Central memory CD4-positive, alpha-beta T cell (primary cell): ENCODE results near the gene EEA1.
"Not testable (repeated sequence)": the region's sequence is repeated elsewhere in the genome, so short reads cannot be mapped to it uniquely, and the experiment has no call there.

ENCODE experiments used
- DNase-seq: peaks from one replicate; pipeline ENCODE4 v3.0.0; 2022

The EEA1 gene

DNA sequence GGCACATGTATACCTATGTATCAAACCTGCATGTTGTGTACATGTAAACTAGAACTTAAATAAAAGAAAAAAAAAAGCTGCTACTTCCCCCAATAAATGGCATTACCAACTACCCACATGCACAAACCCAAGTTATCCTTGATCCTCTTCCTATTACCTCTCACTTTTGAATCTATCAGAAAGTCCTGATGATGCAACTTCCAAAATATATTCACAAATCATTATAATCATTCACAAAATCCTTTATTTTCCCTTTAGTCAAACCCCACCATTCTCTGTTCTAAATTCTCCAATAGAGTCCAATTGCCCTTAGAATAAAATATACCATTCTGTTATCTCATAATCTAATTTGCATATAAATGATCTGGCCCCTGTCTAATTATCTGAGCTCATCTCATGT is 134.3 kb downstream of the EEA1 start:
- no peak for DNase-seq

DNA sequence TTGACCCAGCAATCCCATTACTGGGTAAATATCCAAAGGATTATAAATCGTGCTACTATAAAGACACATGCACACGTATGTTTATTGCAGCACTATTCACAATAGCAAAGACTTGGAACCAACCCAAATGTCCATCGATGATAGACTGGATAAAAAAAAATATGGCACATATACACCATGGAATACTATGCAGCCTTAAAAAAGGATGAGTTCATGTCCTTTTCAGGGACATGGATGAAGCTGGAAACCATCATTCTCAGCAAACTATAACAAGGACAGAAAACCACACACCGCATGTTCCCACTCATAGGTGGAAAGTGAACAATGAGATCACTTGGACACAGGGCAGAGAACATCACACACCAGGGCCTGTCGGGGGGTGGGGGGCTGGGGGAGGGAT is 134.7 kb downstream of the EEA1 start:
- DNase-seq: not testable (repeated sequence)

DNA sequence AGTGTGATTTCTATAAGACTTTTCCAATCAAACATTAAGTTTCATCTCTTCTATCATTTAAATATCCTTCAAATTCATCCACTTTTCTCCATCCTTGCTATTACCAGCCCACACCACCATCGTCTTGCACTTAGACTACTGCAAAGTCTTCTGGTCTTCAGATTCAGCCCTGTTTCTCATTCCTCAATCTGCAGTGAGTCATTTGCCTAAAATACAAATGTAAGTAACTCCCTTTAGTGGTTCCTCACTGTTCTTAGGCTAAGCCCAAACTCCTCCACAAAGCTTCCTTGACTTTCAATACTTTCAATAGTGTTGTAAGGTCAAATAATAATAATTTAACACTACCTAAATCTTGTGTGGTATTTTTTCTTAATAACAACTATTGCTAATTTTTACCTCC is 143.1 kb downstream of the EEA1 start:
- DNase-seq: no peak

DNA sequence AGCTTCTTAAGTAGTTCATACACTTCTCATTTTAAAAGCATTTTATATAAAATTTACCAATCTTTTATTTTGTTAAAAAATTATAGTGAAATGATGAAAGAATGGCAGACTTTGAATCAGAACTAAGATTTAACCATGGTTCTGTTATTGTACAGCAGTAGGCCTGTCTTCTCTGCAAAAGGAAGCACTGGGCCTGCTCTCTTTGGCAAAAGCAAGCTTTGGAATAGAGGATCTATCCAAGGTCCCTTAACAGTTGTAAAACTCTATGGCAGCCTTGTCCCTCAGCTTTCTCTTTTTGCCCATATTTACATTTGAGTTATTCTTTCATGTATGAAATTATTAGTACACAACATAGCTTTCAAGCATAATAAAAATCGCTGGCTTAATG is 143.5 kb downstream of the EEA1 start:
- no peak for DNase-seq

DNA sequence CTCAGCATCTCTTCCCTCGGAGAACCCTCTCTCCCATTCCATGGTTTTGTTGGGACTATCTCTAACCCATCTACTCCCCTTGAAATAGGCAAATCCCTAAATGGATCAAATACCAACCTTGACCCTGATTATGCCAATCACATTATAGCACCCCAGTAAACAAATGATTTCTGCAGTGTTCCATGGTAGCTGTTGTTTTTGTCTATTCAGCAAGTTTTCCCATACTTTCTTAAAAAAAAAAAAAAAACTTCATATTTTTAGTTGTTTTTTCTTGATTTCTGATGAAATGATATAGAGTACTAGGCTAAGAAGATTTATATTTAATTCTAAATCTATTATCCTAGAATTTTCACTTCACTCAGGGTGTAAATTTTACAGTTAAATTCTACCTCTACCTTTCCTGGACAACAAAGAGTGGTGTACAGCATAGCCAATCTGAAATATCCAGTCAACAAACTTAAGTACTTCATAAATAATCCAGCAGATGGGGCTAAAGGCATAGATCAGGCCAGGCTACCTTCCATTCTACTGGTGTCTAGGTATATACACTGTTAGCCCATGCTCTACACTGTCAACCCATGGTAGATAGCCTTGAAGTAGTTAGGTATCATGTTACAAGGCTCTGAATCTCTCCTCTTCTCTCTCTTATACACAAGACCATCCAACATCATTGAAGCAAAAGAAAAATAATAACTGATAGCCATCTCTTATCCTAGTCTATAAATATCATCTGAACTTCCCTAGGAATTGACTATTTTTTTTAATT is 144.1 kb downstream of the EEA1 start:
- peak; percentile 56 for DNase-seq

DNA sequence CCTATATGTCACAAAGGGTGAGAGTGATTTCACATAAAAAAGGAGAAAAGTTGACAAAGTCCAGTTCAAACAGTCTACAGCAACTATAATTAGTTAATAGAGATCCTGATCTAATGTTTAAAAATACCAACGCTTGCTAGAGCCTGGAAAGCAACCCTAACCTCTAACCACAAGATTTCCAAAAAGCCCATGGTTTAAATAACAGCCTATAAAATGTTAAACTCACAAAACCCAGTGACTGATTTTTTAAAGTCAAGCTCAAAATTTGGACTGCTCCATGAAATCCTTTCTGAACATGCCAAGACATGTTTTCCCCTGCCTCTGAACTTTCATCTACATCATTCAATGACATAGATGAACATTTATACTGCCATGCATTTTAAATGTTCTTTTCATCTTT is 144.7 kb downstream of the EEA1 start:
- DNase-seq: no peak

DNA sequence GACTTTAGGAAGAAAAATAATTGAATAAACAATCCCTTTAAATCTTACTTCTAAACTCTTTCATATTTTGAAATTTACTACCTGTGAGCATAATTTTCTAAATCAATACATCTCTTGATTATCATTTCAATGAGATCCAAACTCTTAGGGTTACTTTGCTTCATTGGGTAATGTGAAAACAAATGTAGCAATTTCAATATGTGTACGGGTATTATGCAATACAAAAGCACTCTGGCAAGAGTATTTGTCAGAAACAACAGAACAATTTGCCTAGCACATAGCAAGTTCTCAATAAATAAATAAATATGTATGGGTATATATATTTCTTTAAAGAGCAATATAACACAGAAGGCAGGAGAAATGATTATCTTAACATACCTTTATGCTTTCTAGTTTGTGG is 149.2 kb downstream of the EEA1 start:
- DNase-seq: no peak

DNA sequence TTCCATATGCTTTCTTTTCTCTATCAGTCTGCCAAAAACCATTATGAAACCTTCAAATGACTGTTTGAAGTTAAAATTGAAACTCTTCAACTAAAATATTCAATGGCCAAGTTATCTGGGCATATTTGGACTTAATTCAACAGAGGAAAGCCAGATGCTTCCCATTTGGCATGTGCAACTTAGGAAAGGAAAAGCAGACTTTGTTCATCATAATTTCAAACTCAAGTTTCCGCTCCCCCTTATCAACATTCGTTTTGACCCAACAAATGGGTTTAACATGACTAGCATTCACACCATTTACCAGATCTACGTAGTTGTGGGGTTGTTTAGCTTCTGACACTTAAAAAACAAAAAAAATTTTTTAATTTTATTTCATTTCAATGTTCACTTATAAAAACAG is 150.6 kb downstream of the EEA1 start:
- DNase-seq: no peak

DNA sequence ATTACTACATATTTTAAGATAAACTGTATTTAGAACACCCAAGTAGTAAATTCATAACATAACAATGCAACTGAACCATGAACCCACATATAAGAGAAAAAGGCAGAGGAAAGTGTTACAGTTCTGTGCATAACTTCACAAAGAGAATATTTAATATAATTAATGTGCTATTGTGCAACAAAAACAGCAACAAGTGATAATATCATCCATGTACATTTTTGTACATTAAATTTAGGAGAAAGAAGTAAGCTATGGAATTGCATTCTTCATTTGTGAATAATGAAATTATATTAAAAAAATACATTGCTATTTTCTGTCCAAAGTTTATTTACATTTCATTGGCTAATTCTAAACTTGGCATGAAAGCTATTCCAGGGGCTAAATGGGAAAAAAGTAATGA is 153.7 kb downstream of the EEA1 start:
- DNase-seq: no peak

DNA sequence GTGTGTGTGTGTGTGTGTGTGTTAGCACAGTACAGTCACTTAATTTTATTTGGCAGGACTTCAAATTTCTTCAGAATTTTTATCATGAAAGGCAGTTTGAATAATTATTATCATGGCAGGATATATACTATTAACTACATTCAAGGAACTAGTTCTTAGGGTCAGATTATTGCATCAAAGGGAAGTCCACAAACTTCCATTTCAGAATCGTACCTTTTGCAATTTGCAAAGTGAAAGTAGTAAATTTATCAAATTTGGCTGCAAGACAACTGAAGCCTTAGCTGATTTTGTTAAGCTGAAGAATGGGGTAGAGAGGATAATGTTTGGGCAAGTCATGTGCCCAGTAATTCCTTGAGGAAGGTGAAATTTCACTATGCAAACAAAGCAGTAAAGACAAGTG is 158.1 kb downstream of the EEA1 start:
- DNase-seq: no peak

DNA sequence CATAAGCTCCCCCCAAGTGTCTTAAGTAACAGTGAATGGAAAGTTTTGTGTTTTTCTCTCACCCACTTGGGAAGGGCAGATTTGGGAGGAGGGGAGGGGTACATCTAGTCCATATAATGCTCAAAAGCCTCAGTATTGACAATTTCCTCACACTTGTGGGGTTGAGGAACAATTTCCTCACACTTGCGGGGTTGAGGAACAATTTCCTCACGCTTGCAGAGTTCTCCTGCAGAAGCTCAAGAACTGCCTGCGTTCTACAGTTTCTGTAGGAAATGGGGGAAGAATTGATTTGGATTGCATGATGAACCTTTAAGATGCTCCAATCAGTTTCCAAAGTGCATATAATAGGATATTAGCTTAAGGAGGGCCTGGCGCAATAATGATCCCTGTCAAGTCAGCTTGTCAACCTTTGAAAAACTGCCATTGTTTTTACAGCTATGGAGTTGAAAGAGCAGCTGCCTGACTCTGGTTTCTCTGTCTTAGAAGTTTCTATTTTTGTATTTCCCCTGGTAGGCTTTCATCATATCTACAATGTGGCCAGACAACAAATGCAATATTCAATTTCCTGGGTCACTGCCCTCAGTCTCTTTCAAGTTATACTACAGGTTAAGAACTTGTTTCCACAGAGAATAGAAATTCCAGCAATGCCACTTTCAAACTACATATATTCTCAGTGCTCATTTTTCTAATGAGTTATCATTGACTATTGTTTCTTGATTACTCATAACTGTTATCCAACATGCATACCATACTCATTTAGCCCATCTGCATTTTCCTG is 159.8 kb downstream of the EEA1 start:
- no peak for DNase-seq

DNA sequence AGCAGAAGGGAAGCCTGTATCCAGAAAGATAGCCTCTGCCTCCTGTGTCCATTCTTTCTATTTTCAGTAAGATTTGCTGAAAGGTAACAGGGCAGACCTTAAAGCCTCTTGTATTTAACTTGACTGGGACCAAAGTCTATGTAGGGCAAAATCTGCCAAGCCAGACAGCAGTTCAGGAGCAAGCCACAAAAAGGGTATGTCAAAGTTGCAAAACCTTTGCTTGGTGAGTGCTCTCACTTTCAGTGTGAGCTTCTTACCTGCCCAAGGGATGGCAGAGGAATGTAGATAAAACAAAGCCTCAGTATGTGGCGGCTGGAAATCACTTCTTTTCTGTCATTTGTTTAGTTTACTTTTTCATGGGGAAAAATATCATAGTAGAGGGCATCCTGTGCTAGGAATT is 163.2 kb downstream of the EEA1 start:
- DNase-seq: no peak

DNA sequence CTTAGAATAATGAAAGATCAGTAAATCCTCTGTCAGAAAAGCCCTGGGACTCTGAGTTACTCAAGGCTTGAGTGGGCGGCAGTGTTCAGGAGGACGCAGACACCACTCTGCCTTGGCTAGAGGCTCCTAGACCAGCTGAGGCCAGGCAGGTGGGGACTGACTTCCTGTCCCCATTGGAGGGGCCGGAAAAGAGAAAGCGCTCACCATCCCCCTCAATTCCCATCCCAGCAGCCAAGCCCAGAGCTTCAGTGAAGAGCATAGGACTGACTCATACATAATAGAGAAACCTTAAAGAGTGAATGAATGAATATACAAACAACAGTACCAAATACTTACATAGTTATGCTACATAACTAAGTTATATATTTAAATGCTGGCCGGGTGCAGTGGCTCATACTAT is 164.3 kb downstream of the EEA1 start:
- no peak for DNase-seq

DNA sequence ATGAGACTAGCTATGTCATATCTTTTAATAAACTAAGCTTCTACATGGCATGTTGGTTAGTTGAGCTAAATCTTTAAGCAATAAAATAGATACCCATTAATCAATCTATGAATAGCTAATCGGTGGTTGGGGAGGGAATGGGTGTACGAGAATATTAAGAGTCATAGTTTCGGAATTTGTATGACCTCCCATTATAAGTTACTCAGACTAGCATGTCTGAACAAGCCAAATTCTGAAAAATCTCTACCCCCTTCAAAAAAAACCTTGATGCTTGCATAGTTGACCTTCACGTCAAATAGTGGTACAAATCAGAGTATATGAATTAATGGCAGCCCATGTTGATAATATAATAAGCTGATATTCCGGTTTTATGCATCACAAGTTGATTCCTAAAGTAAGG is 166.3 kb downstream of the EEA1 start:
- DNase-seq: no peak

DNA sequence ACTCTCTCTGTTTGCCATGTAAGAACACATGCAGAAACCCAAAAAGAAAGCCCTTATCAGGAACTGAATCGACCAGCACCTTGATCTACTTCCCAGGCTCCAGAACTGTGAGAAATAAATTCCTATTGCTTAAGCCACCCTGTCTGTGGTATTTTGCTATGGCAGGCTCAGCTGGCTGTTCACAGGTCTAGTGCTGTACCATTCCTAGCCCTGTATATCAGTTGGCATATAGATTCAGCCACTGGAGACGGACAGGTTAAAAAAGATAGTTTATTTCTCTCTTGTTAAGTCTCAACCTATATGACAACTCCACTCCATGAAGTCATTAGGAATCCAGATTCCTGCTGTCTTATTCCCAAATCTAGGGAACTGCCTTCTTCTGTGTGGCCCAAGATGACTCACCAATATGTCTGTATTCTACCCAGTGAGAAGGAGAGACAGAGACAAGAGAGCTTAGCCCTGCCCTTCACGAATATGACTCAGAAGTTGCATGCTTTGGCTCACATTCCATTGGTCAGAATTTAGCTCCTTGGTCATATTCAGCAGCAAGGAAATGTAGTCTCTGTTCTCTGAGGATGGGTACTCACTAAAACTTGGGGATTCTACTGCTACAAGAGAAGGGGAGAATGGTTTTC is 169.3 kb downstream of the EEA1 start:
- no peak for DNase-seq

DNA sequence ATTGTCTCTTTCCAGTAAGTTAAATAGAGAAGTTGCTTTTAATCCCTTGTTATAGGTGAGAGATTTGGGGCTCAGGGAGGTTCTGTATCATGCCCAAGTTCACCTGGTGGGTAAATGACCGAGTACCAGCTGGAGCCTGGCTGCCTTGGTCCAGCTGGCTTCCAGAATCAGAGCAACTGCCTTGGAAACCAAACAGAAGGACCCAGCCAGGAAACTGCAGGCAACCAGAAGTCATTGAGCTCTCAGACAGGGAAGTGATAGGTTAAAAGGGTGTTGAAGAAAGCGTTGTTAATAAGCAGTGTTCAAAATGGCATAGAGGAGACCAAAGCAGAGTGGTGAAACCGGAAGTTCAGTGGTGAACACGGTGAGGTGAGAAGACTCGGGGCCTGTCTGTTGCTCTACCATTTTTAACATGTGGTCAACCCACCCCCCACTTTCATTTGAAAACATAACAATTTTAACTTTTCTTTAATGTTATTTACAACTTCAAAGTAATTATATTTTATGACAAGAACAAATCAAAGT is 171.4 kb downstream of the EEA1 start:
- DNase-seq: no peak

DNA sequence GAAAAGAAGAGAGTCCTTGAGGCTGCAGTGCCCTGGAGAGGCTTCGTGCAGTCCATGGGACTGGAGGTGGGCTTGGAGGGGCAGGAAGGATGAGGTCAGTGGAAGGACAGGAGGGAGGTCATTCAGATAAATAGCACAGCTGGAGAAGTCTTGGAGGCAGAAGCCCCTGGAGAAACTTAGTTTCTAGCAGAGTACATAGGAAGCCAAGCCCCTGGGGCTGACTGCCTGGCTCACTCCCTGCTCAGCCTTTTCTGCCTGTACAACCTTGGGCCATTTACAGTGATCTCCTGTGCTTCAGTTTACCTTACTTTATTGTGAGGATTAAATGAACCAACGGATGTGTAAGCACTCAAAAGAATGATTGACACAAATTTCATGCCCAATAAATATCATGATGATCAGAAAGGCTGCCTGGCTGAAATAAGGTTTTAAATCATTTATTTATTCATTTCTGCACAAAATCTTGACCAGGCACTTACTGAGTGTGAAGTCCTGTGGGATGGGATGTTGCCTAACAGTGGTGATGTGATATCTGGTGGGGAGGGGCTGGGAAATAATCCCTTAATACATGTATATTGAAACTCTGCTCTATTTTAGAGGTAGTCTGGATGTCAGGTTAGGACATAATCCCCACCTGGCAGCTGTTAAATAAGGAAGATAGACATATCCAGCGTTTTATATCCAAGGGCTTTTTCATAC is 172.0 kb downstream of the EEA1 start:
- no peak for DNase-seq

DNA sequence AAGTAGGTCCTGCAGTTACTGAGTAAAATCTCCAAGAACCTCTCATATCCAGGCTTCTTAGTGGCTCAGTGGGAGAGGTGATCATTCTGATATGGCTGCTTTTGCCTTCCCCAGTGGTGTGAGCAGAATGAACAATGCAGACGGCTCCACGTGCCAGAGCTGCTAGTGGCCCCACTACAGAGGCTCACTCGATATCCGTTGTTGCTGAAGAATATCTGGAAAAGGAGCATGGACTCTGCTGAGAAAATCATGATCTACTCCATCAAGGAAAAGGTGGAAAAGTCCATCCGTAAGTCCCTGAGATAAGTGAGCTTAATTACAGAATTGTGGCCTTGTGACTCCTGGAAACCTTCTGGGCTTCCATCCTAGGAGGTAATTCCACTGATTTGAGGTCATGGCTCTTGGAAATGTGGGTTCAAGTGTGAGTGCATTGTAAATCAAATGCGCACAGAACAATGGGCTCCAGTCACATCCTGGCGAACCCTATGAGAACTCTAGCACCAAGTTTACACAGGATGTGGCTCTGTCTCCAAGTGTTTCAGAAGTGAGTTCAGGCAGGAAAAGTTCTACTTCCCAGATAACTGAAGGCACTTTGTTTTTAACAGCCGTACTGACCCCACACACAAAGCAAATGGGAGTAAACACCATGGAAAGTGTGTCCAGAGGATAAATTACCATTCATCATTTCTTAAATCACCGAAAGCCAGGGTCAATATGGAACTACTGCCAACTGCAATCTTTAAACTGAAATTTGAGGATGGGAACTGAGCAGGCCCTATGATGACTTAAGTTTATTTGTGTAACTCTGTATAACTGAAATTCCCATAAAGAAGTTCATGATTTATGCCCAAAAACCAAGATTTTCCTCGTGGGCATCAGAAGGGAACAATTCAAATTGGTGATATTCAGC is 174.9 kb downstream of the EEA1 start:
- DNase-seq: no peak

DNA sequence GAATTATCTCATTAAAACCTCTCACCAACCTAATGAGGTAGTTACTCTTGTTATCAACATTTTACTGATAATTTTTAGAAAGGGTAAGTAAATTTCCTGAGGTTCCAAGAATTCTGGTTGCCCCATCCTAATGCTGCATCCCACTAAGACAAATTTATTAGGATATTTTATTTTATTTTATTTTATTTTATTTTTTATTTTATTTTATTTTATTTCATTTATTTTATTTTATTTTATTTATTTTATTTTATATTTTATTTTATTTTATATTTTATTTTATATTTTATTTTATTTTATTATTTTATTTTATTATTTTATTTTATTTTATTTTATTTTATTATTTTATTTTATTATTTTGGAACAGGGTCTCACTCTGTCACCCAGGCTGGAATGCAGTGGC is 179.4 kb downstream of the EEA1 start:
- not testable (repeated sequence) for DNase-seq

DNA sequence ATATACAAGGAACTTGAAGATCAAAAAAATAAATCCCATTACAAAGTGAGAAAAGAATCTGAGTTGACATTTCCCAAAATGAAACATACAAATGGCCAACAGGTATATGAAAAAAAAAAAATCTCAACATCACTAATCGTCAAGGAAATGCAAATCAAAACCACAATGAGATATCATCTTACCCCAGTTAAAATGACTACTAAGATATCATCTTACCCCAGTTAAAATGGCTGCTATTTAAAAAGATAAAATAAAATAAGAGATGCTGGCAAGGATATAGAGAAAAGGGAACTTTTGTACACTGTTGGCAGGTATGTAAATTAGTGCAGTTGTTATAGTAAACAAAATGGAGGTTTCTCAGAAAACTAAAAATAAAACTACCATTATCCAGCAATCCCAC is 181.9 kb downstream of the EEA1 start:
- no peak for DNase-seq

DNA sequence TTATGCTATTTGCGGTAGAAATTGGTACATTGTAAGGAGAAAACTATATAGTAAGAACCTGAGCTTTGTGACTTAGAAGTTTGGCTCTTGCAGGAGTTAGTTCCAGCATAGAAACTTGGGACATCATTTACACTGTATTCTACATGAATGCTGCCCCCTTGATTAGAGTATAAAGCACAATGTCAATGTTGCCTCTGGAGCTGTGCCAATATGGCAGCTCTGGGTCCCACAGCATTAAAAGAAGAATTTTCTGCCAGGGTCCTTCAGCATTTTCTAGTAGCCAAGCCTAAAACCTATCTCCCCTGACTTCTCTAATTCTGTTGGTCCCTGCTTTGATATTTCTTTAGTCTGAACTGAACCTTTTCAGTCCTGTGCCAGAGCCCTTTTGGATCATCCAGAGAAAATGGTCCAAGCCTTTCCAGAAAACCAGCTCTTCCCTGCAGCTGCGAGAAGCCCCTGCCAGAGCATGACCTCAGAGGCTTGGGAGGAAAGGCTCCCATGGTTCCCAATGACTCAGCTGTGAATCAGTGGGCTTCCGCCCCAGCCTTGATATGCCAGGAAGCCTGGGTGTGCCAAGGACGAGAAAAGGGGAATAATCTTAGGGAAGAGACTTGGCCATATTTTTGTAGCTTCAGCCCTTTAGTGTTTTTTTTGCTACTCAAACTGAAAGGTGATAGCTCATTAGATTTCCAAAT is 183.1 kb downstream of the EEA1 start:
- DNase-seq: no peak
